ENCODE data around the gene PAPOLG. TPM values are rescaled to one million over a fixed set of nuclear protein-coding genes. Genes with fewer than 3 reads are reported as not detected.

Gene PAPOLG
- polyA plus RNA-seq, 1 donor (not counting 4 experiments of a cell fraction or from before 2014, with no cell fraction given) = 14.1 TPM

DNA sequence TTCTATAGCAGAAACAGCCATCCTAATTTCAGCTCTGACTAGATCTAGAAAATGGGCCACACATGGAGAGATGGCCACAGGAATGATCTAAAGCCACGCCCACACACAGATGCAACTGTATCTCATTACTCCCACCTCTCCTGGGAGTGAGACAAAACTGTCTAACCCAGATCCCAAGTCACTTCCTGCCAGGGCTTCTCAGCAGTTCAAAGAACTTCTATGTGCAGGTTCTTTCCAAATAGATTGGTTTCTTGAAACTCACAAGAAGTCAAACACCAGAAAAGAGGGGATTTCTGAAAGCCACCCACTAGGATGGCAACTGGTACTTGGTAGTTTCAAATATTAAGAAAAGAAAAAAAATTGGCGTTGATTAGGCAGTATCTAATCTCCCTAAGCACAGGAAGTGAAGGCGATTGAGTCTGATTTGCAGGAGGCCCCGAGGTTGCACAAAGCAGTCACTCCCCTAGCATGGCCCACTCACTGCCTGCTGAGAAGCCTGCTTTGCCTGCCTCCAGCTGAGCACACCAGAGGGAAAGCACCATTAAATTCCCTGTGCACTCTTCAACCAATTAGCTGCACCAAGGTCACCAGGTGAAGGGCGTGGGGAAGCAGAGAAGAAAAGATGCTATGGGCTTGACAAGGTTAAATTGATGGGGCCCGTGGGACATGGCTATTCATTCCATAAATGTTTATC lies 51.1 kb downstream of the PAPOLG start:
- FAIRE-seq (no peak), DNase-seq (ENCODE audit: low read depth, low spot score) (no peak)
- Histone ChIP-seq H3K4me2 (ENCODE audit: control insufficient read depth, extremely low read depth, insufficient read depth, low read depth, low read length) (no peak overlapping the region), H4K20me1 (ENCODE audit: control insufficient read depth, extremely low read depth, insufficient read depth, low read length) (no peaks in the 10 kb centered on the region), H3K27ac (ENCODE audit: control insufficient read depth, insufficient read depth, low read length) (no peak overlapping the region), H2AFZ (ENCODE audit: control insufficient read depth, low read length) (no peak overlapping the region), H3K79me2 (ENCODE audit: control insufficient read depth, insufficient read depth, low read length) (no peaks in the 10 kb centered on the region), H3K9ac (ENCODE audit: control insufficient read depth, extremely low read depth, insufficient read depth, low read length) (no peak overlapping the region), H3K27me3 (ENCODE audit: control insufficient read depth, extremely low read depth, insufficient read depth, low read length) (no peaks in the 10 kb centered on the region), H3K4me3 (ENCODE audit: control insufficient read depth in 2 of 3, extremely low read depth in 1 of 3, insufficient read depth in 2 of 3, low read depth in 1 of 3, low read length in 3 of 3) (no peak overlapping the region), H3K9me1 (ENCODE audit: control insufficient read depth, extremely low read depth, insufficient read depth, low read length) (no peaks in the 10 kb centered on the region), H3K4me1 (ENCODE audit: control insufficient read depth, extremely low read depth, insufficient read depth, low read length) (peaks cover 3% of the 10 kb centered on the region), H3K36me3 (ENCODE audit: control insufficient read depth in 2 of 2, extremely low read depth in 1 of 2, insufficient read depth in 2 of 2, low read length in 2 of 2) (peaks cover 0 to 2% of the 10 kb centered on the region in 2 experiments), H3K9me3 (ENCODE audit: control insufficient read depth, low read depth, low read length) (no peaks in the 10 kb centered on the region)
- TF ChIP-seq EZH2 (IDR thresholded peaks at IDR 0.05; ENCODE audit: low read length) (no peak), CTCF (optimal IDR thresholded peaks at IDR 0.05 in 1 of 3, IDR thresholded peaks at IDR 0.05 in 1 of 3, conservative IDR thresholded peaks at IDR 0.05 in 1 of 3; ENCODE audit: extremely low read depth in 1 of 3, insufficient read depth in 2 of 3, low read length in 3 of 3) (no peak)
- dilution Hi-C loops (cut with MboI; ENCODE audit: extremely low pct_ligation_motif_present, low sequenced_read_pairs) = no loop called here

DNA sequence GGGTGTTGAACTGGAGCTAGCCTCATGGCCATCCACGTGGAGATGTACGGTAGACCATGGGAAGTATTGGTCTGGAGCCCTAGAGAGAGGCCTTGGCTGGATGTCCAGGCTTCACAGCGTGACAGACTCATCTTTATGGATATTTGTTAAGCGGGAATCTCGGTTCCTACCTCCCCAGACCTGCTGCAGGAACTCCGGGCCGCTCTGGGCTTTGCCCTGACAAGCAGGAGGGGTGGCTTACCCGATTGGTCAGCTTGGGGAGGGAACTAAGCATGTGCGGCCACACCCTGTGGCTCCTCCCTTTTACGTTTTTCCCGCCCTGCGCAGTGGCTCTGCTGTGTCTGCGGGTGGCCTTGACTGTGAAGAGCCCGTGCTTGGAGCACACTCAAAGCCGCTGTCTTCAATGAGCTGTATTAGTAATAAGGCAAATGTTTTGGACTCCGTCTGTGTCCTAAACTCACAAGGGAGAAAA lies 52.3 kb downstream of the PAPOLG start:
- Histone ChIP-seq H3K9ac (ENCODE audit: control insufficient read depth, extremely low read depth, insufficient read depth, low read length) (no peak overlapping the region), H3K4me2 (ENCODE audit: control insufficient read depth, extremely low read depth, insufficient read depth, low read depth, low read length) (no peak overlapping the region), H3K4me3 (ENCODE audit: control insufficient read depth in 2 of 3, extremely low read depth in 1 of 3, insufficient read depth in 2 of 3, low read depth in 1 of 3, low read length in 3 of 3) (no peak overlapping the region), H3K9me1 (ENCODE audit: control insufficient read depth, extremely low read depth, insufficient read depth, low read length) (no peaks in the 10 kb centered on the region), H3K79me2 (ENCODE audit: control insufficient read depth, insufficient read depth, low read length) (no peaks in the 10 kb centered on the region), H2AFZ (ENCODE audit: control insufficient read depth, low read length) (no peak overlapping the region), H4K20me1 (ENCODE audit: control insufficient read depth, extremely low read depth, insufficient read depth, low read length) (no peaks in the 10 kb centered on the region), H3K9me3 (ENCODE audit: control insufficient read depth, low read depth, low read length) (no peaks in the 10 kb centered on the region), H3K36me3 (ENCODE audit: control insufficient read depth in 2 of 2, extremely low read depth in 1 of 2, insufficient read depth in 2 of 2, low read length in 2 of 2) (no peaks in the 10 kb centered on the region), H3K27ac (ENCODE audit: control insufficient read depth, insufficient read depth, low read length) (no peak overlapping the region), H3K4me1 (ENCODE audit: control insufficient read depth, extremely low read depth, insufficient read depth, low read length) (peaks cover 3% of the 10 kb centered on the region), H3K27me3 (ENCODE audit: control insufficient read depth, extremely low read depth, insufficient read depth, low read length) (no peaks in the 10 kb centered on the region)
- dilution Hi-C loops (cut with MboI; ENCODE audit: extremely low pct_ligation_motif_present, low sequenced_read_pairs) = no loop called here
- TF ChIP-seq CTCF (optimal IDR thresholded peaks at IDR 0.05 in 1 of 3, IDR thresholded peaks at IDR 0.05 in 1 of 3, conservative IDR thresholded peaks at IDR 0.05 in 1 of 3; ENCODE audit: extremely low read depth in 1 of 3, insufficient read depth in 2 of 3, low read length in 3 of 3) (no peak), EZH2 (IDR thresholded peaks at IDR 0.05; ENCODE audit: low read length) (no peak)
- DNase-seq (ENCODE audit: low read depth, low spot score) (no peak), FAIRE-seq (no peak)

Measured in keratinocyte (primary cell).